NCI-H345 (cell line): ENCODE results near the gene SCO2.
"Not testable (repeated sequence)": the region's sequence is repeated elsewhere in the genome, so short reads cannot be mapped to it uniquely, and the experiment has no call there.

ENCODE experiments used
- DNase-seq: peaks from one replicate; lab custom pipeline; 2025; lab: John Stamatoyannopoulos, UW

SCO2 gene

DNA sequence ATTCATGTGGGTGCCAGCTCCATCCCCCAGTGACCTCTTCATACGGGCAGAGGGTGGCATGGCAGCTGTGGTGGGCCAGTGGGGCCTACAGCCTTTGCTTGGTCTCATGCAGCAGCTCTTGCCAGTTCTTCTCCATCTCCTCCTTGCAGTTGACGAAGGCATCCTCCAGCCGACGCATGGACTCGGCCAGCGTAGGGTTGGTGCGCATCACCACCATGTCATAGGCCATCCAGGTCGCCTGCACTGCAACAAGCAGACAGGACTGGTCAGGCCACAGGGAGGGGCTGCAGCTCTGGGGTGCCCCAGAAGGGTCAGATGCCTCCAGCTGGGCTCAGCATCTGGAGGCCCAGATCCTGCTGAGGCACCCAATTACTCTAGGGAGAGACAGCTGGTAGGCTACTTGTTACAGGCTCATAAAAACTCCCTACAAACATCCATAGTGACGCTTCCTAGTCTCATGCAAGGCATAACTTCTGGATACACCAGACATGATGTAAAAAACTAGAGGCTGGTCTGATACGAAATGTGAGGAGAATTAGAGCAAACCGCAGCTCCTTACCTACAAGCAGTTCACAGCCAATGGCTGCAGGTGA is 25.9 kb upstream of the SCO2 start:
- no peak for DNase-seq

- no peak for DNase-seq
Measured at GRCh38 chr22:50550395-50550794, 25.0 kb upstream of the SCO2 start.

DNA sequence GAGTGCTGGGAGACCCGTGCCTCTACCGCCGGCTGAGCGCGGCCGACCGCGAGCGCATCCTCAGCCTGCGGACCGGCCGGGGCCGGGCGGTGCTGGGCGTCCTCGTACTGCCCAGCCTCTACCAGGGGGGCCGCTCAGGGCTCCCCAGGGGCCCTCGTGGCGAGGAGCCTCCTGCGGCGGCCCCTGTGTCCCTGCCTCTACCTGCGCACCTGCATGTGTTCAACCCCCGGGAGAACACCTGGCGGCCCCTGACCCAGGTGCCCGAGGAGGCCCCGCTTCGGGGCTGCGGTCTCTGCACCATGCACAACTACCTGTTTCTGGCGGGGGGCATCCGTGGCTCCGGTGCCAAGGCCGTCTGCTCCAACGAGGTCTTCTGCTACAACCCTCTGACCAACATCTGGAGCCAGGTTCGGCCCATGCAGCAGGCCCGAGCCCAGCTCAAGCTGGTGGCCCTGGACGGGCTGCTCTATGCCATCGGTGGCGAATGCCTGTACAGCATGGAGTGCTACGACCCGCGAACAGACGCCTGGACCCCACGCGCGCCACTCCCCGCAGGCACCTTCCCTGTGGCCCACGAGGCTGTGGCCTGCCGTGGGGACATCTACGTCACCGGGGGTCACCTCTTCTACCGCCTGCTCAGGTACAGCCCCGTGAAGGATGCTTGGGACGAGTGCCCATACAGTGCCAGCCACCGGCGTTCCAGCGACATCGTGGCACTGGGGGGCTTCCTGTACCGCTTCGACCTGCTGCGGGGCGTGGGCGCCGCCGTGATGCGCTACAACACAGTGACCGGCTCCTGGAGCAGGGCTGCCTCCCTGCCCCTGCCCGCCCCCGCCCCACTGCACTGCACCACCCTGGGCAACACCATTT is 23.8 kb upstream of the SCO2 start:
- DNase-seq: no peak

DNA sequence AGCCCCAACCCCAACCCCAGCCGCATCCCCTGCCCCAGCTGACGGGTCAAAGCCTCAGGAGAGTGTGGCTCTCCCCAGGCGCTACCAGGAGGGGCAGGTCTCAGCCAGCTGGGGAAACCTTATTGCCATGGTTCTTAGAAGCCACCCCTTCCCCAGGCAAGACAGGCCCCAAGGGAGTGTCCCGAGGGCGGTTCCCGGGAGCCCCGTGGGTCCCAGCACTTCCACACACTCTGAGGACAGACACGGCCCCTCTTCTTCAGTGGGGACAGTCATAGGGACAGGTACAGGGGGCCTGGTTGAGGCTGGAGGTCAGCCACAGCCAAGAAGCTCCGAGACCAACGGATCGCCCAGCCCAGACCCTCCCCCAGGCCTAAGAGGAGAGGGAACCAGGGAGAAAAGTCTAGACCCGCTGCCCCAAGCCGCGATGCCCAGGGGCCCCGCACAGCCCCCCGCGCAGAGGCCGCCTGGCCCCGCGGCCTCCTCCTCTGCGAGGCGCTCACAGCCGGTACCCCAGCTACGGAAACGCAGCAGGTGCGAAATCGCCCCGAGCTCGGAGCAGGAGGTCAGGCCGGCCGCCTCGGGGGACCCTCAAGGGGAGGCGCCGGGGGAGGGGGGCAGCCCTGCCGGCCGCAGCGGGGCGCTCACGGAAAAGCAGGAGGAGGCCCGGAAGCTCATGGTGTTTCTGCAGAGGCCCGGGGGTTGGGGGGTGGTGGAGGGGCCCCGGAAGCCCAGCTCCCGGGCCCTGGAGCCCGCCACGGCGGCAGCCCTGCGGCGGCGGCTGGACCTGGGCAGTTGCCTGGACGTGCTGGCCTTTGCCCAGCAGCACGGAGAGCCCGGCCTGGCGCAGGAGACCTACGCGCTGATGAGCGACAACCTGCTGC is 22.9 kb upstream of the SCO2 start:
- no peak for DNase-seq

GRCh38 chr22:50547263-50547985 is 22.0 kb upstream of the SCO2 start:
- DNase-seq: no peak

DNA sequence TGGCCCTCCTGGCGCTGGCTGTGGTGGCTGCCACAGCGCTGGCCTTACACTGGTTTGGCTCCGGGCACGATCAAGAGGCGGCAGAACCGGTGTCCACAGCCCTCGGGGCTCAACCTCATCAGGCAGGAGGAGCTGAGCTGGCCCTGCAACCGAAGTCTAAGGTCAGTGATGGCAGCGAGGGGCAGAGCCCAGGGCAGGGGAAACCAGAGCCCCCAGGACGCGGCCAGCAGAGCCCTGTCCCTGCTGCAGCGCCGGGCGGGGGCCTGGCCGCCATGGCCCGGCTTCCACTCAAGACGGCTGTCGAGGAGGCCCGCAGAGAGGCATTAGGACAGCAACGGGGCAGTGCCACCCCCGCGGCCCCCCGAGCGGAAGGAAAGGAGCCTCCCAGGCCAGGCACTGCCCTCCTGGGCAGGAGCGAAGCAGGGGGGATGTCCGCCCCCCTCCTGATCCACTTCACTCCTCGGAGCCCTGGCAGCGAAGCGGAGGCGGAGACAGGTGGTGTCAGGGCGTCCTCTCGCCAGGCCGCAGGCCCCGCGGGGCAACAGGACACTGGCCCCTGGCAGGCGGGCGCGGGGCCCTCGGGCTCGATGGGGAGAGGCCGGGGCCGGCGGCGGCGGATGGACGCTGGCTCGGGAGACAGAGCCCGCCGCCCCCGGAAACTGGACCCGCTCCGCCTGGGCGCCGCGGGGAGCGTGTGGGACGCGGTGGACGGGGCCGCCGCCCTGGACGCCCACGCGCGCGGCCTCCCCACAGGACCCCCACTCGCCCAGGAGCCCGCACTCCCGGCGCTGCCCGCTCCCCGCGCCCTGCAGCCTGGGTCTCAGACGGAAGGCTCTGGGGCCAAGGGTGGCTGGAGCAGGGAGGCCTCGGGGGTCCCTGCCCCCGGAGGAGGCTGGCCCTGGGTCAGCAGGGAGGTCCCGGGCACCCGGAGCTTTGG is 21.2 kb upstream of the SCO2 start:
- DNase-seq: no peak

GRCh38 chr22:50545522-50546325 is 20.3 kb upstream of the SCO2 start, which contains the start of gene KLHDC7B:
KLHDC7B (plus strand) TSS chr22:50545899; CDS start chr22:50546244, 345 bp downstream.
- no peak for DNase-seq

GRCh38 chr22:50544746-50545253 is 19.4 kb upstream of the SCO2 start:
- no peak for DNase-seq

GRCh38 chr22:50544078-50544745 is 18.8 kb upstream of the SCO2 start:
- DNase-seq: peak; percentile 29

DNA sequence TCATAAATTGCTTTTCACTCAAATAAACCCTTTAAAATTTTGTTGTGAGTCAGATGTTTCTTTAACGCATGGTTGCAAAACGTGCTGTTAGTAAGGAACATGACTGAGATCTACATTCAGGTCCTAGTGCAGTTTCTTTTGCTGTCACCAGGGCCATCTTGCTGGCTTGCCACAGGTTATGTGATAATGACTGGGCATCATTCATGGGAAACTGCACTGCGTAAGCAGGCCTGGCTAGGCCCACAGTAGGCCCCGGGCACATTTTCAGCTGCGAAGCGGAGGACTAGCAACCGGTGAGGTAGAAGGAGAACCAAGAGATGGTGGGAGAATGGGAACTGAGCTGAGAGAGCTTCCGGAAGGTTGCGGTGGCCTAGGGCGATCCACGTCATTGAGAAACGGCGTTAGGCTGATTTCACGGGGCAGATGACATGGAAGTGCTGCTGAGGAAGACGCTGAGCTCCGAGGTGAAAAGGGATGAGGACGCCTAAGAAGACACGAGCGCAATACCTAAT is 17.1 kb upstream of the SCO2 start:
- DNase-seq: no peak

- not testable (repeated sequence) for DNase-seq
Measured at GRCh38 chr22:50541667-50542026, 16.2 kb upstream of the SCO2 start.

- no peak for DNase-seq
Measured at GRCh38 chr22:50540381-50540780, 15.0 kb upstream of the SCO2 start.

GRCh38 chr22:50537765-50538164 is 12.4 kb upstream of the SCO2 start:
- DNase-seq: no peak

- no peak for DNase-seq
Measured at GRCh38 chr22:50536226-50536625, 10.8 kb upstream of the SCO2 start.

DNA sequence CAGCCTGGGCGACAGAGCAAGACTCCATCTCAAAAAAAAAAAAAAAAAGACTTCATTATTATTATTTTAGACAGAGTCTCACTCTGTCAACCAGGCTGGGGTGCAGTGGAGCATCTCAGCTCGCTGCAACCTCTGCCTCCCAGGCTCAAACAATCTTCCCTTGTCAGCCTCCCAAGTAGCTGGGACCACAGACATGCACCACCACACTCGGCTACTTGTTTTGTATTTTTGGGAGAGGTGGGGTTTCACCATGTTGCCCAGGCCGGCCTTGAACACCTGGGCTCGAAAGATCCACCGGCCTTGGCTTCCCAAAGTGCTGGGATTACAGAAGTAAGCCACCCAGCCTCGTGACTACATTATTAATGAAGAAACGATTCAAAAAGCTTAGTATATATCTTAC is 9.7 kb upstream of the SCO2 start:
- DNase-seq: no peak

DNA sequence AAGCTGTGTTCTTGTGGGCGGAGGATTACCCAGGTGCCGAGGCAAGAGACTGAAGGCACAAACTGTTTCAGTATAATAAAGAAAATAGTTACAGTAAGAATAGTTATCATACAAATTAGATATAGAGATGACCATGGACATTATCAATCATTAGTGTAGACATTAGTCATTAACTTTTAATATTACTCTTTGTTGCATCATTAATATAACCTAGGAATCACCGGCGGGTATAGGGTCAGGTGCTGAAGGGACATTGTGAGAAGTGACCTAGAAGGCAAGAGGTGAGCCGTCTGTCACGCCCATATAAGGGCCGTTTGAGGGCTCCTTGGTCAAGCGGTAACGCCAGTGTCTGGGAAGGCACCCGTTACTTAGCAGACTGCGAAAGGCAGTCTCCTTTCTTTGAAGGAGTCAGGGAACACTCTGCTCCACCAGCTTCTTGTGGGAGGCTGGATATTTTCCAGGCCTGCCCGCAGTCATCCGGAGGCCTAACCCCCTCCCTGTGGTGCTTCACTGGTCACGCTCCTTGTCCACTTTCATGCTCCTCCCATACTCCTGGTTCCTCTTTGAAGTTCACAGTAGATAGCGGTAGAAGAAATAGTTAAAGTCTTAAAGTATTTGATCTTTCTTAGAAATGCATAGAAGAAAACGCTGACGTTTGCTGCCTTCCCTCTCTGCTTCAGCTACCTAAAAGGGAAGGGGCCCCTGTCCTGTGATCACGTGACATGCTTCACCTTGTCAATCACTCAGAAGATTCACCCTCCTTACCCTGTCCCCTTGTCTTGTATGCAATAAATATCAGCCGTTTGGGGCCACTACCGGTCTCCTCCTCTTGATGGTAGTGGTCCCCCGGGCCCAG is 8.7 kb upstream of the SCO2 start:
- DNase-seq: not testable (repeated sequence)

DNA sequence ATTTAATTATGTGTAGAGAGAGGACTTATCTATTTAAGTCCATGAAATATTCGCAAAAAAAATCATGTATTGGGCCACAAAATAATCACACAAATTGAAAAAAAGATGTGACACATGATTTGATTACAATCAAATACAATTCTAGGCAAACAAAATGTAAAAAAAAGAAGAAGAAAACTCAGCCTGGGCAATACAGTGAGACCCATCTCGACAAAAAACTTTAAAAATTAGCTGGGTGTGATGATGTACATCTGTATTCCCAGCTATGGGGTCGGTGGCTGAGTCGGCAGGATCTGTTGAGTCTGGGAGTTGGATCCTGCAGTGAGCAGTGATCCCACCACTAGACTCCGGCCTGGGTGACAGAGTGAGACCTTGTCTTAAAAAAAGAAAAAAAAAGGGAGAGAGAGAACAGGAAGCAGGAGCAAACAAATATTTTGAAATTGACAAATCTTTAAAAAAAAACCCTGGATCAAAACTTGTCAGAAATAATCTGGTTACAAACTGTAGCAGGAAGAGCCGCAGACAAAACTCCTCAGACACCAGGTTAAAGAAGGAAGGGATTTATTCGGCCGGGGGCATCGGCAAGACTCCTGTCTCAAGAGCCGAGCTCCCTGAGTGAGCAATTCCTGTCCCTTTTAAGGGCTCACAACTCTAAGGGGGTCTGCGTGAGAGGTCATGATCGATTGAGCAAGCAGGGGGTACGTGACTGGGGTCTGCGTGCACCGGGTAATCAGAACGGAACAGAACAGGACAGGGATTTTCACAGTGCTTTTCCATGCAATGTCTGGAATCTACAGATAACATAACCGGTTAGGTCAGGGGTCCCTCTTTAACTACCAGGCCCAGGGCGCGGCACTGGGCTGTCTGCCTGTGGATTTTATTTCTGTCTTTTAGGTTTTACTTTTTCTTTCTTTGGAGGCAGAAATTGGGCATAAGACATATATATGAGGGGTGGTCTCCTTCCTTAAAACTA is 7.7 kb upstream of the SCO2 start:
- no peak for DNase-seq
